GM21786 (cell line): ENCODE measurements around the gene RFT1.

Experiments
- ATAC-seq: cut with Tn5 transposase; IDR thresholded peaks from one replicate; pipeline ENCODE4 v1.9.1; 2021; ENCODE audit not compliant: unreplicated experiment

RFT1 gene

DNA sequence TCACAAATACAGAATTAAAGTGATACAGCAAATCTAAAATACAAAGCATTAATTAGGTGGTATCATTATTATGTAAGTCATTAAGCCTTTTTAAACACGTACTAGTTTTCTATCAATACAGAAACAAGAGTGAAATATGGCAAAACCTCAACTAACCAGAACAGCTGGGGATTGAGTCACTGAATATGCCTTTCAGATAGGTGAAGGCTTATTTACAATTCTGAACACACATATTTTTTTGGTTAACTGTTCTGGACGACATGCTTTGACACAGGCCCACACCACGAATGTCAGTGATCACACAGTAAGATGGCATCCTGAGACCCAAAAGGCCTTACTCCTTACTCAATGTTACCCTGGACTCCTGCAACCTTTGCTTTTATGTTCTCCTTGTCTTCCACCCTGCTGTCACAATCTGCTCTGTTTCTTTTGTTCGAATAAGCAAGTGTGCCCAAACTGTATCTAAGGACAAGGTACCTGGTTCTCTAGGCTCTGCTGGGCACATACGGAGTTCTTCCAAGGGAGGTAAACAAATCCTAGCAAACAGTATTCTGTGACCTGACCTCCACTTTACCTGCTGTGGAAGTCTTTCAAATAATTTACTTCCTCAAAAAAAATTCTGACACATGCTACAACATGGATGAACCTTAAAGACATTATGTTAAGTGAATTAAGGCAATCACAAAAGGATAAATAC is 91.4 kb downstream of the RFT1 start:
- ATAC-seq = no peak
